ENCODE measurements around the gene XXYLT1. TPM values are rescaled to one million over a fixed set of nuclear protein-coding genes. Genes with fewer than 3 reads are reported as not detected.

XXYLT1 gene
- total and polyA plus RNA-seq, 9 of the 15 experiments (the other 6 are each of a cell fraction or from before 2014, with no cell fraction given), result 1.9 to 18.9 (median 15.0) TPM

DNA sequence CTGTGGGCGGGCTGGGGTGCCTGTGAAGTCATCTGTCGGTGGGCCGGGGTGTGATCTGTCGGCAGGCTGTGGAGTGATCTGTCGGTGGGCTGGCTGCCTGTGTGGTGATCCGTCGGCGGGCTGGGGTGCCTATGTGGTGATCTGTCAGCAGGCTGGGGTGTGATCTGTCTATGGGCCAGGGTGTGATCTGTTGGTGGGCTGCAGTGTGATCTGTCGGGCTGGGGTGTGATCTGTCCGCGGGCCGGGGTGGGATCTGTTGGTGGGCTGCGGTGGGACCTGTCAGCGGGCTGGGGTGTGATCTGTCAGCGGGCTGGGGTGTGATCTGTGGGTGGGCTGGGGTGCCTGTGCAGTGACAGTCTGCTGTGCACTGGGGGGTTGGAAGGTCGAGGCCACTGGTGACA lies 204.5 kb downstream of the XXYLT1 start:
- BruUV-seq (replicated peaks), result no TSS peak
- Histone ChIP-seq H2AFZ (ENCODE audit: low read depth, low read length) (no peak overlapping the region), H3K27me3 (ENCODE audit: control insufficient read depth in 2 of 2, insufficient read depth in 2 of 2, low read length in 2 of 2) (peaks cover 9 to 23% of the 10 kb centered on the region in 2 experiments; a peak in 3 of 5 replicates), H3K4me3 (no peak overlapping the region), H3K36me3 (ENCODE audit: control insufficient read depth, insufficient read depth, low read length) (peaks cover 5% of the 10 kb centered on the region; the same call in 1 of the 3 replicates), H3K9ac (ENCODE audit: insufficient read depth in 1 of 2, low read depth in 2 of 2, low read length in 2 of 2) (no peak overlapping the region), H3K27ac (ENCODE audit: extremely low read depth, low read depth, low read length) (no peak overlapping the region), H3K4me2 (ENCODE audit: insufficient read depth, low read length) (no peak overlapping the region), H3K4me1 (replicated peaks in 1 of 2; ENCODE audit: control insufficient read depth in 2 of 2, insufficient read depth in 2 of 2, low read length in 2 of 2) (peaks cover 0 to 16% of the 10 kb centered on the region in 2 experiments; a peak in 1 of 5 replicates), H3K79me2 (ENCODE audit: control insufficient read depth, insufficient read depth, low read length) (no peaks in the 10 kb centered on the region), H3K9me1 (ENCODE audit: control insufficient read depth, insufficient read depth, low read length) (no peaks in the 10 kb centered on the region), H4K20me1 (replicated peaks; ENCODE audit: control insufficient read depth, insufficient read depth, low read length) (no peaks in the 10 kb centered on the region; the same call in 1 of the 2 replicates), H3K9me3 (replicated peaks; ENCODE audit: control insufficient read depth, insufficient read depth, low read depth, low read length) (no peaks in the 10 kb centered on the region)
- ATAC-seq (no peak), FAIRE-seq (no peak), DNase-seq (ENCODE audit: extremely low read depth in 1 of 4, low spot score in 3 of 4) (no peak)
- POLR2A ChIA-PET, result no interaction called here
- WGBS (ENCODE audit: insufficient coverage, low coverage, missing lambda C conversion rate), result 91% methylated on average over 13 of the region's 16 CpGs
- TF ChIP-seq ZC3H4 (CRISPR knock-in tag; IDR thresholded peaks at IDR 0.05; ENCODE audit: borderline replicate concordance) (no peak), ZNF124 (CRISPR knock-in tag; IDR thresholded peaks at IDR 0.05) (no peak), SMARCA5 (IDR thresholded peaks at IDR 0.05) (no peak), SRSF3 (IDR thresholded peaks at IDR 0.05; ENCODE audit: insufficient read depth, low read length) (no peak), MYBL2 (IDR thresholded peaks at IDR 0.05; ENCODE audit: low read depth) (no peak), MYBL2 (CRISPR knock-in tag; IDR thresholded peaks at IDR 0.05; ENCODE audit: borderline replicate concordance) (no peak), TRIM28 (IDR thresholded peaks at IDR 0.05) (no peak), SMAD4 (CRISPR knock-in tag; conservative IDR thresholded peaks at IDR 0.05) (no peak)
- TF ChIP-seq, protein P1, sequence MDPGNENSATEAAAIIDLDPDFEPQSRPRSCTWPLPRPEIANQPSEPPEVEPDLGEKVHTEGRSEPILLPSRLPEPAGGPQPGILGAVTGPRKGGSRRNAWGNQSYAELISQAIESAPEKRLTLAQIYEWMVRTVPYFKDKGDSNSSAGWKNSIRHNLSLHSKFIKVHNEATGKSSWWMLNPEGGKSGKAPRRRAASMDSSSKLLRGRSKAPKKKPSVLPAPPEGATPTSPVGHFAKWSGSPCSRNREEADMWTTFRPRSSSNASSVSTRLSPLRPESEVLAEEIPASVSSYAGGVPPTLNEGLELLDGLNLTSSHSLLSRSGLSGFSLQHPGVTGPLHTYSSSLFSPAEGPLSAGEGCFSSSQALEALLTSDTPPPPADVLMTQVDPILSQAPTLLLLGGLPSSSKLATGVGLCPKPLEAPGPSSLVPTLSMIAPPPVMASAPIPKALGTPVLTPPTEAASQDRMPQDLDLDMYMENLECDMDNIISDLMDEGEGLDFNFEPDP (CRISPR knock-in tag; IDR thresholded peaks at IDR 0.05), result no peak
- CTCF ChIA-PET (ENCODE audit: low intra/inter-chr PET ratio), result no interaction called here
- intact Hi-C loops (cut with micrococcal nuclease) (no loop called here), in situ Hi-C loops (cut with MboI) (no loop called here)

Data from K562 (cell line).